KBM-7 (cell line): ENCODE measurements around the gene ARL5C.
"Not testable (repeated sequence)": the region's sequence is repeated elsewhere in the genome, so short reads cannot be mapped to it uniquely, and the experiment has no call there.

Source experiments
- DNase-seq: peaks from one replicate; pipeline ENCODE4 v3.0.0-alpha.2; 2015
- in situ Hi-C: fragments of 300-500 bp; cut with MboI; formaldehyde crosslinking; loops from 2 replicates; pipeline ENCODE4 v1.14.3; 2020; ENCODE audit warnings: low sequenced_read_pairs, low pct_unique_long_range_greater_than_20kb, mixed read lengths

ARL5C gene

GRCh38 chr17:39171933-39172332 lies 6.0 kb upstream of the ARL5C start:
- DNase-seq = no peak
- in situ Hi-C loops = loop anchor here (25.0 kb wide), 1 partner anchor 185 kb away; no protein-coding TSS in a partner anchor

GRCh38 chr17:39170558-39170957 lies 4.6 kb upstream of the ARL5C start:
- DNase-seq = no peak
- in situ Hi-C loops = loop anchor here (25.0 kb wide), 1 partner anchor 183 kb away; no protein-coding TSS in a partner anchor

DNA sequence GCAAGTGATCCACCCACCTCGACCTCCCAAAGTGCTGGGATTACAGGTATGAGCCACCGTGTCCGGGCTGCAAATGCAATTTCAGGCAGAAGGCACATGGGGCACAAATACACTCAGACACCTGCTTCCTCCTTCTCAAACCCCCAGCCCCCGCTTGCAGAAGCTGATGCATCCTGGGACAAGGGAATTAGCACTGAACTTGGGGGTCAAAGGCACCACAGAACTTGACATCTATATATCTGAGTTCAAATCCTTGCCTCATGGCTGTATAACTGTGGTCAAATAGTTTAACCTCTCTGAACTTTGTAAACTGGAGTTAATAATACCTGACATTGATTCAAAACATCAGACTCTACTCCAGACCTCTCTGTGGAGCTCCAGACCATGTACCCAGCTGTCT lies 4.1 kb upstream of the ARL5C start:
- in situ Hi-C loops = loop anchor here (25.0 kb wide), 1 partner anchor 183 kb away; no protein-coding TSS in a partner anchor
- peak; percentile 53 for DNase-seq

DNA sequence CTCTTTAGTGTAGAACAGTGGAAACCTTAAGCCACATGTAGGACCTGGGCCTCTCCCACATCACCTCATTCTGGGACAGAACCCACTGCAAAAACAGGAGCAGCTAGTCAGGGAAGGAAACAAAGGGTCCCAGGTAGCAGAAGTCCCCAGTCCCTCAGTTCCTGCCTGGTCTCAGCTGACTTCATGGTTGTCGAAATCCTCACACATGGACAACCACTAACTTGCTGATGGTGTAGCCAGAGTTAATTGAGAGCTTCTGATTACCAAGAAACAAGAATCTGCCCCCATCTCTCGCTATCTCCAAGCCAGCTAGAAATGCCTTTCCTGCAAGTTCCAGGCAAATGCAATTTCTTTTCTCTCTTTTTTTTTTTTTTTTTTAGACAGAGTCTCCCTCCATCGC lies 3.6 kb upstream of the ARL5C start:
- DNase-seq = no peak
- in situ Hi-C loops = loop anchor here (25.0 kb wide), 1 partner anchor 182 kb away; no protein-coding TSS in a partner anchor

DNA sequence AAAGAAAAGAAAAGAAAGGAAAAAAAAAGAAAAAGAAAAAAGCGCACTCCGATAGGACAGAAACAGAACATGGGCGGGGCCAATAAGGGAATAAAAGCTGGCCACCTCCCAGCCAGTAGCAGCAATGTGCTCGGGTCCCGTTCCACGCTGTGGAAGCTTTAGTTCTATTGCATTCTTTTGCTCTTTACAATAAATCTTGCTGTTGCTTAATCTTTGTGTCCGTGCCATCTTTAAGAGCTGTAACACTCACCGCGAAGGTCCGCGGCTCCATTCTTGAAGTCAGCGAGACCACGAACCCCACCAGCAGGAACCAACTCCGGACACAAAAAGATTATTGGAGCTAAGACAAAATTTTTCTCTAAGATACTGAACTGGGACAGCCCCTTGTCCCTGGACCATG lies 3.1 kb upstream of the ARL5C start:
- in situ Hi-C loops = loop anchor here (25.0 kb wide), 1 partner anchor 182 kb away; no protein-coding TSS in a partner anchor
- peak; percentile 21 for DNase-seq

DNA sequence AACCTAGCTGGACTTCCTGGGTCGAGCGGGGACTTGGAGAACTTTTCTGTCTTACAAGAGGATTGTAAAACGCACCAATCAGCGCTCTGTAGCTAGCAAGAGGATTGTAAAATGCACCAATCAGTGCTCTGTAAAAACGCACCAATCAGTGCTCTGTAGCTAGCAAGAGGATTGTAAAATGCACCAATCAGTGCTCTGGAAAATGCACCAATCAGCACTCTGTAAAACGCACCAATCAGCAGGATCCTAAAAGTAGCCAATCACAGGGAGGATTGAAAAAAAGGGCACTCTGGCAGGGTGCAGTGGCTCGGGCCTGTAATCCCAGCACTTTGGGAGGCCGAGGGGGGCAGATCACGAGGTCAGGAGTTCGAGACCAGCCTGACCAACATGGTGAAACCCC lies 2.5 kb upstream of the ARL5C start:
- DNase-seq = not testable (repeated sequence)
- in situ Hi-C loops = loop anchor here (25.0 kb wide), 1 partner anchor 181 kb away; no protein-coding TSS in a partner anchor

GRCh38 chr17:39167476-39167875 lies 1.5 kb upstream of the ARL5C start:
- in situ Hi-C loops = loop anchor here (25.0 kb wide), 1 partner anchor 180 kb away; no protein-coding TSS in a partner anchor
- peak; percentile 97 for DNase-seq

DNA sequence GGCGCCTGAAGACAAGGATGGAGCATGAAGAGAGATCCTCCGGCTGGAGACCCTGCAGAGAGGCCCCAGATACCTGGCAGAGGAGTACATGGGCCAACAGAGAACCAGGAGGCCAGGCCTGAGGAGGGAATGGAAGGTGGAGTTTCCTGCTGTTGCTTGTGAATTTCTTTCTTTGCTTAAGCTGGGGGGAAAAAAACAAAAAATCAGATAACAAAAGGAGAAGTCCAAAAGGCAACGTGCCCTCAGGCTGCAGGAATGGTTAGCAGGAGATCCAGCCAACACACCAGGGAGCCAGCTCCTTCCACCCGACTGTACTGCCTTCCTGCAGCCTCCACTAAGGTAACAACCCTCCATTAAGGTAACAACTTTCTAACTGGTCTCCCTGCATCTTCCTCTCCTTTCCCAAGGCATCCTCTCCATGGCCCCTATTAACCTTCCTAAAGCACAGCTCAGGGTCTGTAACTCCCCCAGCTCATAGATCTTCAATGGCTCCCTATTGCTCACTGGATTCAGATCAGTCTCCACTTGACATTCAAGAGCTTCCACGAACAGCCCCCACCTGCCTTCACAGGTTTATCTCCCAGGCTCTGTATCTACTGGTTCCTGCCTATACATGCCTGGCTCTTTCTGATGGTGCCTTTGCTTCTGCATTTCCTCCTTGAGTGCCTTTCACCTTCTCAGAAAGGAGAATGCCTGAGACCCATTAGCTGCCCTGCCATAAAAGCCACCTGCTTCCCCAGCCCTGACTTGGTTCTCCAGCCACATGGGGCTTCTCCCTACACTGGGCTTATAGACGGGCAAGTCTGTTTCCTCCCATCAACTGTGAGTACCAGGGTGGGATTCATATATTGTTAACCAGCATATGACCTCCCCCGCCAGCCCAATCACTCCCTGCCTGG lies 725 bp upstream of the ARL5C start:
- in situ Hi-C loops = loop anchor here (25.0 kb wide), 1 partner anchor 179 kb away; no protein-coding TSS in a partner anchor
- DNase-seq = peak; percentile 89

- in situ Hi-C loops = loop anchor here (25.0 kb wide), 1 partner anchor 178 kb away; no protein-coding TSS in a partner anchor
- DNase-seq = no peak
Measured at GRCh38 chr17:39165178-39165840, 652 bp downstream of the ARL5C start.

- in situ Hi-C loops = loop anchor here (25.0 kb wide), 1 partner anchor 177 kb away; no protein-coding TSS in a partner anchor
Measured at GRCh38 chr17:39164675-39165143, 1.3 kb downstream of the ARL5C start.

DNA sequence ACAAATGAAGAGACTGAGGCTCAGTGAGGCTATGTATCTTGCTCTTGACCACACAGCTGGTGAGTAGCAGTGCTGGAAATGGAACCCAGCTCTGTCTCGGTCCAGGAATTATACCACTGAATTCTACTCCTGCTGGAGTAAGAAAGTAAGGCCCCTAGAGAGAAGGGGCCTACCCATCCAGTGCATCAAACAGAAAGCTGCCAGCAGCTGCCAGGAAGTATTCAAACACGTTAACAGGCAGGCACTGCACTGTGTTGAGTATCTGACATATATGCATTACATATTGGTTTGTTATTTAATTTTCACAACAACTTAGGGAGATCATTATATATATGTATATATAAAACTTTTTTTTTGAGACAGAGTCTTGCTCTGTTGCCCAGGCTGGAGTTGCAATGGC lies 4.0 kb downstream of the ARL5C start:
- no peak for DNase-seq
- in situ Hi-C loops = loop anchor here (25.0 kb wide), 1 partner anchor 175 kb away; no protein-coding TSS in a partner anchor

More at GRCh38 chr17:39164675-39165143, 1.3 kb downstream of the ARL5C start:
- peak; percentile 94 for DNase-seq

DNA sequence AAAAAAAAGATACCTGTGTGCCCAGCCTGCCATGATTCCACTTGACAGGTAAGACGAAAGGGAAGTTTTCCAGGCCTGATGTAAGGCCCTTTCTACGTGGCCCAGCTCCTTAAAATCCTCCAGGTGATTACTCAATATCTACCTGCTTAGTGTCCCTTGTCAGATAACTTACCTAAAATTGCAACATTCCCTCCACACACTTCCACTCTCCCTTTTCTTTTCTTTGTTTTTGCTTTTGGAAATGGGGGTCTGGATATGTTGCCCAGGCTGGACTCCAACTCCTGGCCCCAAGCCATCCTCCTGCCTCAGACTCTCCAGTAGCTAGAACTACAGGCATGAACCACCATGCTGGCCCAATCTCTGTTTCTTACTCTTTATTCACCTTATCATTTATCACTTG lies 7.3 kb downstream of the ARL5C start:
- in situ Hi-C loops = loop anchor here (25.0 kb wide), 1 partner anchor 171 kb away; no protein-coding TSS in a partner anchor

GRCh38 chr17:39156491-39156890 lies 9.5 kb downstream of the ARL5C start:
- DNase-seq = no peak
- in situ Hi-C loops = loop anchor here (25.0 kb wide), 1 partner anchor 169 kb away; no protein-coding TSS in a partner anchor

More for the DNA sequence above, 7.3 kb downstream of the ARL5C start:
- DNase-seq = no peak

DNA sequence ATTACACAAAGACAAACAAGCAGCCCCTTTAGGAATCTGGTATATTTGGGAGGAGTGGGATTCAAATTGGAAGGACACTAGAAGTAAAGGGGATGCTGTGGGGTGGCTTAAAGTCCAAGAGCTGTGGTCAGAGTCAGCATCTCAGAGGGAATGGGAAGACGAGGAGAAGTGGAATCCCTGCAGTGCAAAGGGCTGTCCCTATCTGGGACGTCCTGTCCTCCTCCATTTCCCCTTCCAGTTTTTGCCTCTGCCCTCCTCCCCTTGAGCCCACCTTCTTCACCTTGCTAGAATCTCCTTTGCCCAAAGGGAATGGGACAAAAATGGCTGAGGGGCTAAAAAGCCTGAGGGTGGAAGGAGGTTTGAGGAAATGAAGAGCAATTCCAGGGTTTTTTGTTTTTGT lies 10.3 kb downstream of the ARL5C start:
- DNase-seq = no peak
- in situ Hi-C loops = loop anchor here (25.0 kb wide), 1 partner anchor 168 kb away; no protein-coding TSS in a partner anchor

GRCh38 chr17:39153599-39154051 lies 12.3 kb downstream of the ARL5C start:
- peak; percentile 93 for DNase-seq
- in situ Hi-C loops = loop anchor here (25.0 kb wide), 1 partner anchor 166 kb away; no protein-coding TSS in a partner anchor

DNA sequence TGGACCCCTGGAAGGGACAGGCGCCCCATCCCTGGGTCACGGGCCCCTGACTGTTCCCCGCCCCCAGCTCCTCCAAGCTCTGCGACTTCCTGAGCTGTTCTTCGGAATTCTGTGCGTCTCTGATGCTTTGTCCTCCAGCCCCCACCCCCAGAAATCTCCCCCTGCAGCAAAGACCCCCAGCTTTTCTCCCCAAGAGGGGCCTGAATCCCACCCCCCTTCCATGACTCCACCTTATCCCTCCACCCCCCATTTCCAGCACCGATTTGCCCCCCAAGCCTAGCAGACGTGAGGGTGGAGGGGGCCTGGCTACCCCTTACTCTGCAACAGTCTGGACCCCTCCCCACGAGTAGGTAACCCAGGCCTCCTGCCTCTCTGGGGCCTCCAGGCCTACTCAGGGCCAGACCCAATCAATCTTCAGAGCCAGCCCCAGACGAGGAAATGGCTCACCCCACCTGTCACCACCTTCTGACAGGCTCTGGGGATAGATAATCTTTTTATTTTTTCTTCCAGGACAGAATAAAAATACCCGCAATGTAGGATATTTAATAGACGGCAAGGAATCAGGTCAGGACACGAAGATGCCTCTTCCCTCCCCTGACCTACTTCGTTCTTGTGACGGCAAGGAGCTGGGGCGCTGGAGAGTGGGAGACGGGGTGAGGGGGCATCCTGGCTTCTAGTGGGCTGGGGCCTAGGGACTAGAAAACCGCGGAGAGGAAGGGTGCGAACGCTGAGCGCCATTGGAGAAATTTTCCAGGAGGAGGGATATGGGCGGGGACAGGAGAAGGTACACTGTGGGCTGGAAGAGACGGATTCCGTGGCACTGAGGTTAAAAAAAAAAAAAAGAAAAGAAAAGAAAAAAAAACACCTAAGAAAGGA lies 13.8 kb downstream of the ARL5C start:
- in situ Hi-C loops = loop anchor here (25.0 kb wide), 1 partner anchor 165 kb away; no protein-coding TSS in a partner anchor
- no peak for DNase-seq

GRCh38 chr17:39151150-39151942 lies 14.6 kb downstream of the ARL5C start, which contains the start of gene PLXDC1:
PLXDC1 (minus strand) TSS chr17:39151637; CDS start chr17:39151437, 200 bp downstream.
- no peak for DNase-seq
- in situ Hi-C loops = loop anchor here (25.0 kb wide), 1 partner anchor 164 kb away; no protein-coding TSS in a partner anchor
